NCI-H446 treated with DMSO at 0.1 percent for 48 hours (cell line): ENCODE results near the gene AGAP1.

Experiments
- DNase-seq: peaks from one replicate; lab custom pipeline; 2025; lab: John Stamatoyannopoulos, UW

The AGAP1 gene

DNA sequence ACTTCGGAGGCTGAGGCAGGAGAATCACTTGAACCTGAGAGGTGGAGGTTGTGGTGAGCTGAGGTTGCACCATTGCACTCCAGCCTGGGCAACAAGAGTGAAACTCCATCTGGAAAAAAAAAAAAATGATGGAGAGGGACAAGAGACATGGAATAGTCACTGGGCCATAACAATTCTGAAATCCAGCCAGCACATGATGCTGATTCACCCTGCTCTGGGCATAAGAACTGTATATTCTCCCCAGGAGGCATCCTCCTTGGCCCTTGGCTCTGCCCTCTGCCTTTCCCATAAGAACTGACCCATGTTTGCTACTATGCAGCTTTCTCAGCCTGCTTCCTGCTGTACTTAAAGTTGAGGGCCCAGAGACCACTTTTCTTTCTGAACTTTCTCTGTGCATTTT, 376.7 kb downstream of the AGAP1 start:
- no peak for DNase-seq

DNA sequence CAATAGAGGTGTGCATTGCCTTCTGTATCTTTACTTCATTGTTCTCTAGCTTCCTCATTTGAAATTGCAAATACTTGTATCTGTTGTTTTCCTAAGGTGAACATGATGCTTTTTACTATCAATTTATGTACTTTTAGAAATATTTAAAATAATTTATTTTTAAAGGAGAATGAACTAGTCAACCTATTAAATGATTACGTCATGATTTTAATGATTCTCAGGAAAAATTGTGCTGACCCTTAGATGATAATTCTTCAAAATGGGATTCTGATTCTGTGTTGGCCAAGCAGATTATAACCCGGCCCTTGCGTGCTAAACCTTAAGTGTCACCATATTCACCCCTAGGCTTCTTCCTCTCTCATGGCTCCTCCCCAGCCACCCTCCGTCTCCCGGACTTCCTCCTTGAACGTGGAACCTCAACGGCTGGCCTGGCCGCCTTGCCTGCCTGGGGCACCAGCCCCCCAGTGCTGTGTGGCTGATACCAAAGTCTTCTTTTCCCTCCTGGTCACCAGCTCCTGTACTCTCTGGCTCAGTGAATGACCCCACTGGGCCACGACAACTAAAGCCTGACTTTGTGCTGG, 382.3 kb downstream of the AGAP1 start:
- no peak for DNase-seq

DNA sequence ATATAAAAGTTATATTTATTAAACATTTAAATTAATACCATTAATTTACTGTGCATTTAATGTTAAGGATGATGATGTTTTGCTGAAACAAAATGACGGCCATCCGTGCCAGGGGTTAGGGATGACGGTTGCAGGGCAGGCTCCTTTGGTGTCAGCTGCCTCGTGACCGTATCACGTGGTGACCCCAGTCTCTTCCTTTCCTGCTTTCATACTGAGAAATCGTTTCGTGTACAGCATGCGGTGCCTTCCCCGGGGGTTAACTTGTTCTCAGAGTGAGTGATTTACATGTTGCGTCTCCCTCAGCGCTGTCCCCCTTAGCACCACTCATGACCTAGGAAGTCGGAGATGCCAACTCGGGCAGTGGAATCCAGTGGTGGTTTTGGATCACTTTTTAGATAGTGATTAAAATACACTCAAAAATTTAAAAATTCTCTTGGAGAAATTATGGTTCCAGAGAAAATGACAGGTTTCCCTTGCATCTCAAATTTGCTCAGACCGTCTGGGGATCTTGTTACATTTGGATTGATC, 383.5 kb downstream of the AGAP1 start:
- DNase-seq: no peak

DNA sequence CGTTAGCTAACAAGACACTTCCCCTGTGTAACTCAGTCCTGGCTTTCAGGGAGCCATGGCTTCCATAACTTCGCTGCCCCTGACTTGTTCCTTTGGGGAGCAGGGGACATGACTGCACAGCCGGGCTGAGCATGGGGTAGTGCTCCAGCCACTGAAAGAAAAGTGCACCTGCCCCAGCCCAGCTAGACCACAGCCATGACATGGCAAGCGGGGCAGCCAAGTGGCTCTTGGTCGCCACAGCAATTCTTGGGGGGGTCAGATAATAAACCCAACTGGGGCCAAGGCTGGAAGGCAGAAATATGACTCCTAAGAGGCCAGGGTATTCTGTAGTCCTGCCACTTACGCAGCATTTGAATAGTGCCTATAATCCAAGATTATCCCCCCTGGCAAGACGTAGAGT, 385.3 kb downstream of the AGAP1 start:
- no peak for DNase-seq

DNA sequence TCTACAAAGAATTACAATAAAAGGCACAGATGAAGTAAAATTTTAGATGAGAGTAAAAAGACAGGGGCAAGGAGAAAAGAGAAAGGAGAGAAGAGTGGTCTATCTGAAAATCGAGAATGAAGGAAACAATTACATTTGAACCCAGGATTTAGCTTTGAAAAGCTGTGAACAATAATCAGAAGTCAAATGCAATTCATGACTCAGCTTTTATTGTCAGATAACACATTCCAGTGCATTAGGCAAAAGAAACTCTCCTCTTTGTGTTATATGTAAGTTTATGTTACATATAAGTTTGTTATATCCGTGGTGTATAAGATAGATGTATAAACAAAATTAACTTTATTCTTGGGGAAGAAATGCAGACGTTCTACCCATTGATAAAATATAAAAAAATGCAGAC, 389.8 kb downstream of the AGAP1 start:
- no peak for DNase-seq

DNA sequence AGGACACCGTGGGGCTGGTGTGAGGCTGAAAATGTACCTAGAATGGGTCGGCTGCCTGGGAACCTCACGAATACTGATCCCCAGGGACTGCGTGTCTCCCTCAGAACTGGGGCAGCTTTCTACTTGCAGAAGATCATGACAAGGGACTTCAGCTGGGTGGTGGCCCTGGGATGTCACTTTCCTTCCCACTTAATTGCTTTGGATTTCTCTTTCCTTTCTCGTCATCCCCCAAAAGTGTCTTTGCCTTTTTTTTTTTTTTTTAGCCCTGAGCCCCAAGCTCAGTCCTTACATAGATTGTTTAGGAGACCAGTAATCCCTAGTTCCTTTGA, 395.4 kb downstream of the AGAP1 start:
- no peak for DNase-seq

DNA sequence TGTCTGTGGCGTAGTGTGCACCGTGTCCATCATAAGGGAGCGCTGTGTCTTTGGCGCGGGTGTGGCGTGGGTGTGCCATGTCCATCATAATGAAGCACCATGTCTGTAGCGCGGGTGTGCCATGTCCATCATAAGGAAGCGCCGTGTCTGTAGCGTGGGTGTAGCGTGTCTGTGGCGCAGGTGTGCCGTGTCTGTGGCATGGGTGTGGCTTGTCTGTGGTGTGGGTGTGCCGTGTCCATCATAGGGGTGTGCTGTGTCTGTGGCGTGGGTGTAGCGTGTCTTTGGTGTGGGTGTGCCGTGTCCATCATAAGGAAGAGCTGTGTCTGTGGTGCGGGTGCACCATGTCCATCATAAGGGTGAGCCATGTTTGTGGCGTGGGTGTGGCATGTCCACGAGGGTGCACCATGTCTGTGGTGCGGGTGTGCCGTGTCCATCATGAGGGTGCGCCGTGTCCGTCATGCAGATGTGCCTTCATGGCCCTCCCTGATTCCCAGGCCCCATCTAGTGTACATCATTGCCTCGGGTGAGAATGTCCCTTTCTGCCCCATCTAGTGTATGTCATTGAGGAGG, 399.4 kb downstream of the AGAP1 start:
- no peak for DNase-seq

DNA sequence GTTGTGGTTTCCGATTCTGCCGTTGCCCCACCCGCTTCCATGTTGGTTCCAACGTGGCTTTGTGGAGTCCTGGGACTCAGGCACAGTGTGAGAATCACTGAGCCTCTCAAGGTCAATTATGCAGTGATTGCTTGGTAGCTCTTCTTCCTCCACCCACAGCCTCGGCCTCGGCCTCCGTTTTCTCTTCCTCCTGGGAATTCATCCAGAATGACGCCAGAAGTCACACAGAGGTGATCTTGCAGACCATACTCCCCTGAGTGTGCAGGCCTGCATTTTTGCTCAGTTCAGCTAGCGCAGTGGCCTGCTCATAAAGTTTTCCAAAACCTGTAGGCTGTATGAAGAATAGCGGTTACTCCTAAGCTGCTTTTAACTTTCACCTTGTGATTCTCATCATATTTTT, 401.0 kb downstream of the AGAP1 start:
- DNase-seq: no peak

DNA sequence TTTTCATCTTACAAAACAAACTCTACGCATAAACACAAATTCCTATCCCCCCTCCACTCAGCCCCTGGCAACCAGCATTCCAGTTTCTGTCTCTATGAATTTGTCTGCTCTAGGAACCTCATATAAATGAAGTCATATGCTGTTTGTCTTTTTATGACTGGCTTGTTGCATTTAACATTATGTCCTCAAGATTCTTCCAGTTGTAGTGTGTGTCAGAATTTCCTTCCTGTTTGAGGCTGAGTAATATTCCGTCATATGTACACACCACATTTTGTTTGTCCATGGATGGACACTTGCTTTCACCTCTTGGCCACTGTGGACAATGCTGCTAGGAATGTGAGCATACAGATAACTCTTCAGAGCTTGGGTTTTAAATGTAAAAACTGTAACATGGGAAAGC, 402.2 kb downstream of the AGAP1 start:
- DNase-seq: no peak

DNA sequence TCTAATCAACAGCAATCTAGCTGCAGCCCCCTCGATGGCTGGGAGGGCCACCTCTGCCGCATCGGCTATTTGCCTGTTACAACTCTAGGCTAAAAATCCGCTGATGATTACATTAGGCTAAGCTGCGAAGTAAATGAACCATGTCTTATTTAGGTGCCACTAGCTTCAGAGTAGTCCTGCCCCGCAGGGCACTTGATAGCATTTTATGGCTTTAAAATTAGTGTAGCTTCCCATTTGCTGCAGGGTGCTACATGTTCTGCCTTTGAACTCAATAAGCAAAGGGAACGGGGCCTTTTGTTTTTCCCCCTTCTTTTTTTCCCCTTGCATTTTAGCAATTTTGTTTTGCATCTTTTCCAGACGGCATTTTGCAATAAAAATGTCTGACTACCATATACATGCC, 404.1 kb downstream of the AGAP1 start:
- DNase-seq: no peak

DNA sequence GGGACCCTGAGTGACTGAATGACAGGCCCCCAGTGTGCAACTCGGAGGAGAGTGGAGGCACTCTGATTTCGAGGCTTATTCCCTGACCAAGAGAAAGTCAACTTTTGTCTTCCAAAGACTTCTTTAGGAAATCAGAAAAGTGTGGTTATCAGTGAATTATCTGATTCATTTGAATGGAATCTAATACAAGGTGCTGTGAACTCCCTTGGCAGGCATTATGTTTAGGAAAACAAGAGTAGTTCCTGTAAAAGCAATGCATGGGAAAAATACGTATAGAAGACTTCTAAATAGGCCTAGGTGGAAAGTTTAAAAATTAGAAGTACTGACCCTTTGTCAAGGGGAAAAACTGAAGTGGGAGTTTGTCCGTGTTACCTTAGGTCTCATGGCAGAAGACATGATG, 404.9 kb downstream of the AGAP1 start:
- DNase-seq: no peak

DNA sequence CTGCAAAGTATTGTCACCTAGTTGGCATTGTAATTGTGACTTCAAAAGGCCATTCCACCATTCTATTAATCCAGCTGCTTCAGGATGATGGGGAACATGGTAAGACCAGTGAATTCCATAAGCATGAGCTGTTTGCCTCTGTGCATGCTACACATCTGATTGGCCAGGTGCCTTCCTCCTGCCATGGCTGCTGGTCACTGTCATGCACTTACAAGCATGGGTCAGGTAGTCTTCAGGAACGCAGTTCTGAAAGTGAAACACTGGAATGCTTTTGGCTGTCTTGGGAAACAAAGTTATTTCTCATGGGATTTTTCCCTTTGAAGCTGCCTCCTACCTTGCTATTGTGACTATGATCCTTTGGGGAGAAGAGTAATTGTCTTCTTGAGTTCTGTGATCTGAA, 406.8 kb downstream of the AGAP1 start:
- DNase-seq: no peak

DNA sequence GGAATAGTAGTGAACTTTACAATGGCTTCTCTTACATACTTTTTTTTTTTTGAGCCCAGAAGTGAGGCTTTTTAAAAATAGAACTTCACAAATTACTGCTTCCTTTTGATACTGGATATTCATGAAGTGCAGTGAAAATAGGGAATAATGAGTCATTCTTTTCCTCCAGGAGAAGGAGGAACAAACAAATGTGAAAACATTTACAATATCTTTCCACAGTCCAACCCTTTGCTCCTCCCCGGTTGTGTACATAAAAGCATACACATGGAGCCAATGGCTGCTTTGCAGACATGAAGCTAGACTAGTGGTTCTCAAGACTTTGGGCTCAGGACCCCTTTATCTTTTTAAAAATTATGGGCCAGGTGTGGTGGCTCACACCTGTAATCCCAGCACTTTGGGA, 407.4 kb downstream of the AGAP1 start:
- no peak for DNase-seq

DNA sequence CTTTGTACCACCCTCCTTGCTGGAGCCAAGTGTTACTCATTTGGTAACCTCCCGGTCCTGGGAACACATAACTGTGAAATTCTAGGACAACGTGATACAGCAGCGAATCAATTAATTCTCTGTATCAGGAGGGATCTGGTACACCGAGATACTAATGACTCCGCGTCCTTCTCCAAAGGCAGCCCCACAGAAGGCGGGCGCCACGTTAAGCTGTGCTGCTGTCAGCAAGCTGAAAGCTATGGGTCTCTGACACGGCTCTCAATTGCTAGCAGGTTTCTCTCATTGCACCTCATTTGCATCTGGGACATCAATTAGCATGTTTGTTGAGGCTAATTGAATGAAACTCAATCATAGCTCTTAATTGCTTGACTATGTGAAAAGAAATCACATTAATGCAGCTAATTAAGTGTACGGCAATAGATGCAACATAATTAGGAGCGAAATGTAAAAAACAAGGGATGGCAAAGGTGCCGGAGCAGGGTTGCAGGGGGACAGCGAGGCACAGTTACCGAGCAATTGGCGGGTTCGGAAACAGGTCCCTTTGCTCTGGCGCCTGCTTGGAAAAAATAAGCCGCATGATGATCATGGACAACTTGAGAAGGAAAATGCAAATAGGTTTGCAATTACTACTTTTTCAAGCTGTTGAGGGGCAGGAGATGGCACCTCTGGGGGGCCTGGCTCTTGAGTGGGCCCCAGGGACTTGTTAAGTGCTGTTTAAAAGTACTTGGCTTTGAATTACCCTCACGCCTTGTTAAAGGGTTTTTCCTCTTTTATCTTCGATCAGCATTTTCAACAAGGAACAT, 410.1 kb downstream of the AGAP1 start:
- no peak for DNase-seq

DNA sequence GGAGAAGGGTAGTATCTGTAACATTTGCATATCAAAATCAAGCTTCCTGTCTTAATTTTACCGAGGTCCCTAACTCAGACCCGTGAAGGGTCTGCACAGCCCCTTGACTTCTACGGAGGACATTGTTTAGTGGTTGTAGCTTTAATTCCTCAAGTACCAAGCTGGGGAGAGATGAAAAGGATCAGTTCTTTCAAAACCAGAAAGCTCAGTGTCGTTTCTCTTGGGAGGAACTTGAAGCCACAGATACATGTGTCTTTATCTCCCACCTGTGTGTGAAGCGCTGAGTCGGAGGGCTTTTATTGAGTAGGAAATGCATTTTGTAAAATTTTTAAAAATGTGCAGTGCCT, 410.7 kb downstream of the AGAP1 start:
- DNase-seq: no peak

DNA sequence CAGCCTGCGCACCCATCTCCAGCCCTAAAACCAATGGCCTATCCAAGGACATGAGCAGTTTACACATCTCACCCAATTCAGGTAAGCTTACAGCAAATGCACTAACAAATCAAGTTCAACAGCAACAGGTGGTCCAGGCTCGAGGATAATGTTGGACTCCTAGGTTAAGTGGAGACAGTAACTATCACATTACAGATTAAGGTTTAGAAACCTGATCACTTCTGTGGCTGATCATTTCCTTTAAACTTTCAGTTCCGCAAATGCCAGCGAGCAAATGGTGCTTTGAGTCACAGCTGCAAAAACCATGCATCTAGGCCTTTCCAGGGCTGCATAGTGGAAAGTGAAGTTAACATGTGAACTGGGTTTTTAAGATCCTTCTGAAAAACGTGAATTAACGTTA, 415.0 kb downstream of the AGAP1 start:
- DNase-seq: no peak

DNA sequence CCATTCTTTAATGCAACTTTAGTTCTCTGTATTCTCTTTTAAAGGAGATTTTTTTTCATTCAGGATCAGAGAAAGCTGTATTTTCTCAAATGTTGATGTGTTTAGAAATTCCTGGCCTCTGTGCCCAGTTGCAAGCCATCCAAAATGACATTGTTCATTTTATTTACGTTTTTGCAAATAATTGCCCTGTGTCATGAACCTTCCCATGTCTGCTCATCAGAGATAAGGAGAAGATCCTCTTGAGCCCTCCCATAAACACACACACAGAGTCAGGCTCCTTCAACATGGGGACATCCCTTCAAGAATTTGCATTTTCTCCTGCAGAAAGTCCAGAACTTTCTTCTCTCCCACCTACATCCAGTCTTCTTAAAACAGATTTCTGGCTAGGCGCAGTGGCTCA, 415.5 kb downstream of the AGAP1 start:
- DNase-seq: no peak

DNA sequence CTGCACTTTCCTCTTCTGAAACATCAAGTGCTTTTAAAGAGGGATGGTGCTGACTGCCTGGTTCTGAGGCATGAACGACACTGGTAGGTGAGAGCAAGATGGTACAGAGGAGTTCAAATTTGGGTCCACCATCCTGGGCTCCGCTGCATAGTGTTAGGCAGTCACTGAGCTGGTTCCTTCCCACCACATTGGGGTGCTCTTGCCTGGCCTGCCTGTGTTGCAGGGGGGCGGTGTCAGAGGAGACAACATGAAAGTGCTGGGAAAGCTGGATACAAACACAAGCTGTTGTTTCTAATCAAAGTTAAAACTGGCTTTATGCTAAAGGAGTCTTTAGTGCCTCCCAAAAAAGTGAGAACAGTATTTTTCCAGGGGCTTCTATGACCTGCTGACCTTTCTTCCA, 416.2 kb downstream of the AGAP1 start:
- no peak for DNase-seq

DNA sequence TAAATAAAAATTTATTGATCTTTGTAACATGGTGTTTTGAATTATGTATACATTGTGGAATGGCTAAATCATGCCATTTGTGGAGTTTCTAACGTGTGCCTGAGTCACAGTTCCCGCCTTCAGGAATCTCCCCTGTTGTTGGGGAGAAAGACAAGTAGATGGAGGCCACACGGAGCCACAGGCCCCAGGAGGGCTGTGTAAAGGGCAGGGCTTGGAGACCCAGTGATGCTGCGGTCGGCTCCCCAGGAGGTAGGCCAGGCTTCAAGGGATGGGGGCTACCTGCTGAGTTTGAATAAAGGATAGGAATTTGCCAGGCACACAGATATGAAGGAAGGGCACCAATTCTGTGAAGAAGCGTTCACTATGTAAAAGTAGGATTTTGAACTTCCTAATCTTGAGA, 417.3 kb downstream of the AGAP1 start:
- no peak for DNase-seq

DNA sequence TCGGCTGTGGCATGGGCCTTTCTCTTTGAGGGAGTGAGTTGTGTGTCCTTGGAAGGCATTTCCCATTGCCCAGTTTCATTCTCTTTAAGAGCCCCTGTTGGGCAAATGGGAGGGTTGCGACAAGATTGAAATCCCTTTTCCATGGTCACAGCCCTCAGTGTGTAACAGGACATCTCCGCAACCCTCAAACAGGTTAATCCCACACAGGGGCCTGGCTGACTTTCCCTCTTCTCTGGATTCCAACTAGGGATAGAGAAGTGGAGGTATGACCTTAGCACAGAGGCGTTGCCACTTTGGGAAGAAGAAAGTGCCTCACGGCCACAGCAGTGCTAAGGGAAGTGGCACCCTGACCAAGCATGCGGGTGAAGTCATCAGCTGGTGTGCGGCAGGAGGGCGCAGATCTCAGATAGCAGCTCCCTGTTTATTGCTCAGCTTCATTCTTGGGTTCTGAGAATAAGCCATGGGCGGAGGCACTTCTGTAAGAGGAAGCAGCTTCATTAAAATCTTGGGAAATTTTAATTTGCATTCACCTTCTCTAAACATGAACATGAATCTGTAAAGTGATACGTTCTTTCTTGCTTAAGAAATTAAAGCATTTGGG, 417.9 kb downstream of the AGAP1 start:
- DNase-seq: no peak

DNA sequence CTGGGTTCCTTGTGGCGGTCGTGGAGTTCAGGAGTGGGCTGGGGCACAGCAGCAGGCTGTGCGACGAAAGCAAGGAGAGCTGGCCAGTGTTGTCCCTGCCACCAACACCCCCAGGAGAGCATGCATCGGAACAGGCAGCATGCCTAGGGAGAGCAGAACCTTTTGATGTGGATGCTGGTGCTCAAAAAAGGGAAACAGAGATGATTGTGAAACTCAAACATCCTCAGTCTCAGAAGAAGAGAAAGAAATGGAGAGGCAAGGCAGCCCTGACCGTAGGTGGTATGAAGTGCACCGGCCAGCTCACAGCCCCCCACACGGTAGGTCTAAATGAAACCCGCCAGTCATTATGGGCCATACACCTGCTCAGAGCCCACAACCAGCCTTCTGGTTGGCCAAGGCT, 420.9 kb downstream of the AGAP1 start:
- DNase-seq: no peak

DNA sequence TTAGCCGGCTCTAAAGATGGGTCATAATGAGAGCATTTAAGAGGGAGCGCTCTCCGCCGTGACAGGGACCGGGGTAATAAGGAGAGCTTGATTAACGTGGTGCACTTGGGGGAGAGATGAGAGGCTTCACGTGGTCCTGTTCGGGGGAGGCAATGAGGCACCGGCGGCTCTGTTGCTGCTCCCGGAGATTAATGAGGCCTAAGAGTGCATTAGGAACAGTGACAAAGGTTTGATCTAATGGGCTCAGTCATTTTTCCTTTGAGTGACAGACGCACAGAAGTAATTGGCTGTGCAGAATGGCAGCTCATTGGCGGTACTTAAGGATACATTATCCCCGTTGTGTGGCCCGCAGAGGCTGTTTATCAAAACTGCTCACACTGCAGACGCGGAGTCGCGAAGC, 423.7 kb downstream of the AGAP1 start:
- DNase-seq: no peak

DNA sequence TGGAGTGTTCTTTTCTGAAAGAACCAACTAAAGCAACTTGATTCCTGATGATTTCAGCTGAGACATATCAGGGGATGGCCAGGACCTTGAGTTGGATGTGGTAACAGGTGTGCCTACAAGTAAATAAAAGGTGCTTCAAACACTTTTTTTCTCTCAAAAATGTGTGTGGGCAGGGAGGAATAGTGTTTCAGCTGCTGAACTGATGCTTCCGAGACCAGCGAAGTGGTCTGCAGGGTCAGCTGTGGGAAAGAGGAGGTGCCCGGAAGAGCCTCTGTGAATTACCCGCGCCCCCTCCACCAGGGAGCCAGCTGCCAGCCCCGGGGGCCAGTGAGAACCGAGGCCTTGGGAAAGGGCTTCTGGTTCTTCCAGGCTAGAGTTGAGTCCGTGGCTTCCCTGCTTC, 425.0 kb downstream of the AGAP1 start:
- no peak for DNase-seq
